ENCODE data around the gene AQP12A. TPM values are rescaled to one million over a fixed set of nuclear protein-coding genes. Genes with fewer than 3 reads are reported as not detected.

AQP12A gene
- total and polyA plus RNA-seq, 8 donors, result not detected

GRCh38 chr2:240728827-240729226 lies 37.2 kb downstream of the AQP12A start:
- WGBS, 5 donors, result 62 to 84% (median 80%) methylated on average over 7 of the region's 7 CpGs
- intact Hi-C loops (cut with DNase I; ENCODE audit: low total_unique reads), result no loop called here

GRCh38 chr2:240730501-240731177 lies 39.0 kb downstream of the AQP12A start:
- no peak overlapping the region for H3K4me3 ChIP-seq
- peaks cover 0 to 54% (median 14%) of the 10 kb centered on the region in 3 donors for H3K27me3 ChIP-seq
- DNase-seq, result no peak
- TF ChIP-seq POLR2A (IDR thresholded peaks at IDR 0.05), result no peak
- TF ChIP-seq POLR2AphosphoS5 (IDR thresholded peaks at IDR 0.05), result no peak
- no peak for TF ChIP-seq CTCF (IDR thresholded peaks at IDR 0.05)
- no peak for TF ChIP-seq EP300 (IDR thresholded peaks at IDR 0.05)
- peaks cover 0 to 4% (median 0%) of the 10 kb centered on the region in 4 donors for H3K4me1 ChIP-seq
- H3K9me3 ChIP-seq, result no peaks in the 10 kb centered on the region
- no peak overlapping the region for H3K27ac ChIP-seq
- intact Hi-C loops (cut with DNase I; ENCODE audit: low total_unique reads), result no loop called here
- WGBS, 5 donors, result 78 to 85% (median 83%) methylated on average over 6 to 10 of the region's 10 CpGs
- no peaks in the 10 kb centered on the region for H3K36me3 ChIP-seq

More at GRCh38 chr2:240728827-240729226, 37.2 kb downstream of the AQP12A start:
- no peak for TF ChIP-seq POLR2AphosphoS5 (IDR thresholded peaks at IDR 0.05)
- TF ChIP-seq EP300 (IDR thresholded peaks at IDR 0.05), result no peak
- TF ChIP-seq POLR2A (IDR thresholded peaks at IDR 0.05), result no peak
- no peak for TF ChIP-seq CTCF (IDR thresholded peaks at IDR 0.05)
- no peak overlapping the region for H3K4me3 ChIP-seq
- no peak overlapping the region for H3K27ac ChIP-seq
- no peaks in the 10 kb centered on the region for H3K36me3 ChIP-seq
- H3K27me3 ChIP-seq, result peaks cover 0 to 45% (median 14%) of the 10 kb centered on the region in 3 donors
- no peaks in the 10 kb centered on the region for H3K9me3 ChIP-seq
- peaks cover 0 to 4% (median 0%) of the 10 kb centered on the region in 4 donors for H3K4me1 ChIP-seq
- DNase-seq, result no peak

- Histone ChIP-seq H3K36me3 (no peaks in the 10 kb centered on the region), H3K27ac (no peak overlapping the region), H3K4me3 (no peak overlapping the region), H3K4me1 (peaks cover 0 to 4% (median 0%) of the 10 kb centered on the region in 4 donors), H3K27me3 (peaks cover 0 to 58% (median 14%) of the 10 kb centered on the region in 3 donors), H3K9me3 (no peaks in the 10 kb centered on the region)
- TF ChIP-seq CTCF (IDR thresholded peaks at IDR 0.05), result no peak
- no peak for TF ChIP-seq POLR2AphosphoS5 (IDR thresholded peaks at IDR 0.05)
- TF ChIP-seq EP300 (IDR thresholded peaks at IDR 0.05), result no peak
- TF ChIP-seq POLR2A (IDR thresholded peaks at IDR 0.05), result no peak
- peak in 1 of 2 donors; percentile 43 for DNase-seq
- intact Hi-C loops (cut with DNase I; ENCODE audit: low total_unique reads), result no loop called here
- WGBS, 5 donors, result 41 to 54% (median 48%) methylated on average over 4 to 9 of the region's 9 CpGs
Observed at GRCh38 chr2:240731178-240731545, 39.5 kb downstream of the AQP12A start.

GRCh38 chr2:240732184-240732583 lies 40.5 kb downstream of the AQP12A start:
- Histone ChIP-seq H3K4me1 (peaks cover 0 to 4% (median 0%) of the 10 kb centered on the region in 4 donors), H3K36me3 (no peaks in the 10 kb centered on the region), H3K4me3 (no peak overlapping the region), H3K27me3 (peaks cover 0 to 64% (median 14%) of the 10 kb centered on the region in 3 donors), H3K27ac (no peak overlapping the region), H3K9me3 (no peaks in the 10 kb centered on the region)
- 75 to 88% (median 81%) methylated on average over 5 of the region's 5 CpGs for WGBS, 5 donors
- intact Hi-C loops (cut with DNase I; ENCODE audit: low total_unique reads), result no loop called here
- no peak for DNase-seq
- TF ChIP-seq POLR2AphosphoS5 (IDR thresholded peaks at IDR 0.05), result no peak
- TF ChIP-seq EP300 (IDR thresholded peaks at IDR 0.05), result no peak
- no peak for TF ChIP-seq POLR2A (IDR thresholded peaks at IDR 0.05)
- TF ChIP-seq CTCF (IDR thresholded peaks at IDR 0.05), result no peak

Measured in stomach (tissue), 9 donors.